Measurements from ENCODE around the gene ERVV-1.

DNA sequence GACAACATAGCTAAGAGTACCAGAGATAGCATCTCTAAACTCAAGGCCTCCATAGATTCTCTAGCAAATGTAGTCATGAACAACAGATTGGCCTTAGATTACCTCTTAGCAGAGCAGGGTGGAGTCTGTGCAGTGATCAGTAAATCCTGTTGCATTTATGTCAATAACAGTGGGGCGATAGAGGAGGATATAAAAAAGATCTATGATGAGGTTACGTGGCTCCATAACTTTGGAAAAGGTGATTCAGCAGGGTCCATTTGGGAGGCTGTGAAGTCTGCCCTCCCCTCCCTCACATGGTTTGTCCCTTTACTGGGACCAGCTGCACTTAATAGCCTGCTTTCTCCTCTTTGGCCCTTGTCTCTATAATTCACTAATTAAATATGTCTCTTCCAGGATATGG, 1.4 kb downstream of the ERVV-1 start:
- no peak for TF ChIP-seq SIN3A (IDR thresholded peaks at IDR 0.05; ENCODE audit: borderline replicate concordance, insufficient read depth, low read length)
- no peak for TF ChIP-seq POLR2AphosphoS5 (IDR thresholded peaks at IDR 0.05; ENCODE audit: low read depth, low read length)
- TF ChIP-seq, protein P1, sequence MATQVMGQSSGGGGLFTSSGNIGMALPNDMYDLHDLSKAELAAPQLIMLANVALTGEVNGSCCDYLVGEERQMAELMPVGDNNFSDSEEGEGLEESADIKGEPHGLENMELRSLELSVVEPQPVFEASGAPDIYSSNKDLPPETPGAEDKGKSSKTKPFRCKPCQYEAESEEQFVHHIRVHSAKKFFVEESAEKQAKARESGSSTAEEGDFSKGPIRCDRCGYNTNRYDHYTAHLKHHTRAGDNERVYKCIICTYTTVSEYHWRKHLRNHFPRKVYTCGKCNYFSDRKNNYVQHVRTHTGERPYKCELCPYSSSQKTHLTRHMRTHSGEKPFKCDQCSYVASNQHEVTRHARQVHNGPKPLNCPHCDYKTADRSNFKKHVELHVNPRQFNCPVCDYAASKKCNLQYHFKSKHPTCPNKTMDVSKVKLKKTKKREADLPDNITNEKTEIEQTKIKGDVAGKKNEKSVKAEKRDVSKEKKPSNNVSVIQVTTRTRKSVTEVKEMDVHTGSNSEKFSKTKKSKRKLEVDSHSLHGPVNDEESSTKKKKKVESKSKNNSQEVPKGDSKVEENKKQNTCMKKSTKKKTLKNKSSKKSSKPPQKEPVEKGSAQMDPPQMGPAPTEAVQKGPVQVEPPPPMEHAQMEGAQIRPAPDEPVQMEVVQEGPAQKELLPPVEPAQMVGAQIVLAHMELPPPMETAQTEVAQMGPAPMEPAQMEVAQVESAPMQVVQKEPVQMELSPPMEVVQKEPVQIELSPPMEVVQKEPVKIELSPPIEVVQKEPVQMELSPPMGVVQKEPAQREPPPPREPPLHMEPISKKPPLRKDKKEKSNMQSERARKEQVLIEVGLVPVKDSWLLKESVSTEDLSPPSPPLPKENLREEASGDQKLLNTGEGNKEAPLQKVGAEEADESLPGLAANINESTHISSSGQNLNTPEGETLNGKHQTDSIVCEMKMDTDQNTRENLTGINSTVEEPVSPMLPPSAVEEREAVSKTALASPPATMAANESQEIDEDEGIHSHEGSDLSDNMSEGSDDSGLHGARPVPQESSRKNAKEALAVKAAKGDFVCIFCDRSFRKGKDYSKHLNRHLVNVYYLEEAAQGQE (IDR thresholded peaks at IDR 0.05; ENCODE audit: insufficient read depth in 1 of 2, low read depth in 2 of 2, low read length in 2 of 2), result no peak
- no peak for TF ChIP-seq TAF1 (IDR thresholded peaks at IDR 0.05; ENCODE audit: borderline replicate concordance, insufficient read depth, low read length)
- TF ChIP-seq FOXP2 (optimal IDR thresholded peaks at IDR 0.05; ENCODE audit: borderline replicate concordance, extremely low read depth, extremely low read length, insufficient read depth), result no peak

All from PFSK-1 (cell line).